PC-9 (cell line): ENCODE data around the gene VCL.

Source experiments
- EZH2 ChIP-seq: fragments of 200-600 bp; sonication (generic); IDR thresholded peaks from 2 replicates; pipeline ENCODE4 v1.8.0; 2017; ENCODE audit warnings: antibody characterized with exemption, low read depth
- TF ChIP-seq, protein P1 (sequence below): fragments of 200-600 bp; sonication (generic); conservative IDR thresholded peaks from 2 replicates; pipeline ENCODE4 v1.6.1; 2017; ENCODE audit warnings: mixed run types, antibody characterized with exemption, mild to moderate bottlenecking, moderate library complexity

DNA sequence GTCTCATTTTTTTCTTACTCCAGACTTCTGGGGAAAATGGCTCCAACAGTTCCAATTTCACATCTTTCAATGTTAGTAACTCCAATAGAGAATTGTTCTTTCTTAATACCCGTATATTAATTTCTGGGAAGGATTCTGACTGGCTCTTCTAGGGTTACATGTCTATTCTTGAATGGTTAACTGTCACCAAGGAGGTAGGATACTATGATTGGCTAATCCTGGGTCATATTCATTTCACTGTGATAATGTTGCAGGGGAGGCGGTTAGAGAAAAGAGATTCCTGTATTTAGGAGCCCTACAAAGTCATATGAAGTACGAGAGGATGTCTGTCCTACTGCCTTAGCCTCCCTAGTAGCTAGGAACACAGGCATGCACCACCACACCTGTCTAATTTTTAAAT, 16.1 kb upstream of the VCL start:
- TF ChIP-seq, protein P1, sequence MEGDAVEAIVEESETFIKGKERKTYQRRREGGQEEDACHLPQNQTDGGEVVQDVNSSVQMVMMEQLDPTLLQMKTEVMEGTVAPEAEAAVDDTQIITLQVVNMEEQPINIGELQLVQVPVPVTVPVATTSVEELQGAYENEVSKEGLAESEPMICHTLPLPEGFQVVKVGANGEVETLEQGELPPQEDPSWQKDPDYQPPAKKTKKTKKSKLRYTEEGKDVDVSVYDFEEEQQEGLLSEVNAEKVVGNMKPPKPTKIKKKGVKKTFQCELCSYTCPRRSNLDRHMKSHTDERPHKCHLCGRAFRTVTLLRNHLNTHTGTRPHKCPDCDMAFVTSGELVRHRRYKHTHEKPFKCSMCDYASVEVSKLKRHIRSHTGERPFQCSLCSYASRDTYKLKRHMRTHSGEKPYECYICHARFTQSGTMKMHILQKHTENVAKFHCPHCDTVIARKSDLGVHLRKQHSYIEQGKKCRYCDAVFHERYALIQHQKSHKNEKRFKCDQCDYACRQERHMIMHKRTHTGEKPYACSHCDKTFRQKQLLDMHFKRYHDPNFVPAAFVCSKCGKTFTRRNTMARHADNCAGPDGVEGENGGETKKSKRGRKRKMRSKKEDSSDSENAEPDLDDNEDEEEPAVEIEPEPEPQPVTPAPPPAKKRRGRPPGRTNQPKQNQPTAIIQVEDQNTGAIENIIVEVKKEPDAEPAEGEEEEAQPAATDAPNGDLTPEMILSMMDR = no peak
- TF ChIP-seq EZH2 = no peak
